HepG2 (cell line): ENCODE measurements around the gene YWHAQ.

Experiments used
- BRF2 ChIP-seq: sonication (generic); formaldehyde crosslinking; IDR thresholded peaks from 2 replicates; pipeline ENCODE4 v1.8.1; 2022; ENCODE audit warnings: mild to moderate bottlenecking, missing genetic modification reagents
- CTCF ChIP-seq: sonication (generic); formaldehyde crosslinking; IDR thresholded peaks from 2 replicates; pipeline ENCODE4 v1.5.0; 2020; ENCODE audit warnings: mild to moderate bottlenecking, missing genetic modification reagents, moderate library complexity
- EP300 ChIP-seq, 3 experiments: sonication (generic) in 1 of 3; formaldehyde crosslinking in 1 of 3; IDR thresholded peaks; 2 replicates each; pipeline versions ENCODE4 v1.5.1 to v1.6.1; 2011 to 2020; ENCODE audit warnings: low read depth in 2 of 3, low read length in 2 of 3, borderline replicate concordance in 1 of 3, improper control_type of control experiment in 1 of 3, mild to moderate bottlenecking in 1 of 3, missing genetic modification reagents in 1 of 3, moderate library complexity in 1 of 3
- FOXA1 ChIP-seq, 2 experiments: fragments of 450-650 bp in 1 of 2; sonication (generic) in 1 of 2; formaldehyde crosslinking in 1 of 2; IDR thresholded peaks; 2 replicates each; pipeline versions ENCODE4 v1.4.0 to v1.6.1; 2016 to 2020; ENCODE audit warnings: missing genetic modification reagents in 1 of 2
- FOXA3 ChIP-seq: IDR thresholded peaks from 2 replicates; pipeline ENCODE4 v1.6.1; 2016; ENCODE audit warnings: missing genetic modification reagents, missing compliant biosample characterization
- KLF16 ChIP-seq, 2 experiments: sonication (generic) in 1 of 2; formaldehyde crosslinking in 1 of 2; IDR thresholded peaks; 2 replicates each; pipeline versions ENCODE4 v1.6.1 to v1.8.0; 2016 to 2023; ENCODE audit warnings: missing genetic modification reagents in 2 of 2, missing compliant biosample characterization in 1 of 2
- NAIF1 ChIP-seq: sonication (generic); formaldehyde crosslinking; IDR thresholded peaks from 2 replicates; pipeline ENCODE4 v1.5.0; 2020; ENCODE audit warnings: mild to moderate bottlenecking, missing genetic modification reagents, borderline replicate concordance
- POLR2A ChIP-seq, 2 experiments: IDR thresholded peaks; 2 replicates each; pipeline ENCODE4 v1.6.1; 2011; ENCODE audit warnings: low read depth in 2 of 2, low read length in 2 of 2, mild to moderate bottlenecking in 1 of 2, moderate library complexity in 1 of 2; ENCODE audit not compliant: insufficient read depth in 1 of 2
- REST ChIP-seq, 2 experiments: IDR thresholded peaks; 2 replicates each; pipeline ENCODE4 v1.6.1; 2011 to 2012; ENCODE audit warnings: low read length in 2 of 2, borderline replicate concordance in 1 of 2, low read depth in 1 of 2, mild to moderate bottlenecking in 1 of 2, moderate library complexity in 1 of 2
- ZNF766 ChIP-seq: sonication (generic); formaldehyde crosslinking; IDR thresholded peaks from 2 replicates; pipeline ENCODE4 v1.5.0; 2020; ENCODE audit warnings: missing genetic modification reagents, borderline replicate concordance
- ZNF768 ChIP-seq: sonication (generic); formaldehyde crosslinking; IDR thresholded peaks from 2 replicates; pipeline ENCODE4 v1.4.0; 2020; ENCODE audit warnings: missing genetic modification reagents

GRCh38 chr2:9634133-9634532, 3.3 kb upstream of the YWHAQ start:
- TF ChIP-seq FOXA1 (IDR thresholded peaks at IDR 0.05) (no peak), FOXA1 (CRISPR knock-in tag; IDR thresholded peaks at IDR 0.05) (no peak), KLF16 (CRISPR knock-in tag; IDR thresholded peaks at IDR 0.05) (no peak), NAIF1 (no peak), BRF2 (no peak), POLR2A (IDR thresholded peaks at IDR 0.05; ENCODE audit: insufficient read depth in 1 of 2, low read depth in 2 of 2, low read length in 2 of 2) (no peak), REST (IDR thresholded peaks at IDR 0.05; ENCODE audit: borderline replicate concordance in 1 of 2, low read depth in 1 of 2, low read length in 2 of 2) (no peak), FOXA3 (CRISPR knock-in tag) (no peak), CTCF (CRISPR knock-in tag) (no peak), ZNF768 (CRISPR knock-in tag) (no peak), EP300 (IDR thresholded peaks at IDR 0.05; ENCODE audit: low read depth in 2 of 2, low read length in 2 of 2) (no peak), EP300 (CRISPR knock-in tag; IDR thresholded peaks at IDR 0.05; ENCODE audit: borderline replicate concordance) (no peak), ZNF766 (no peak)
